ENCODE results near the gene SAMMSON.

SAMMSON gene

GRCh38 chr3:69999140-70000027 lies at the start of gene SAMMSON:
SAMMSON (plus strand) TSS chr3:69999733.
- H3K27me3 ChIP-seq (ENCODE audit: low read depth), result no peaks in the 10 kb centered on the region
- peaks cover 25% of the 10 kb centered on the region for H3K4me1 ChIP-seq
- no peak within 1 kb of the TSS for H3K4me3 ChIP-seq
- no peaks in the 10 kb centered on the region for H3K9me3 ChIP-seq
- DNase-seq (ENCODE audit: low spot score in 2 of 2), result no peak
- in situ Hi-C loops (cut with MboI; ENCODE audit: low sequenced_read_pairs), result no loop called here
- no peaks in the 10 kb centered on the region for H3K36me3 ChIP-seq (replicated peaks)

GRCh38 chr3:69951616-69952015 lies 47.9 kb upstream of the SAMMSON start:
- Histone ChIP-seq H3K27me3 (ENCODE audit: low read depth) (no peaks in the 10 kb centered on the region), H3K36me3 (replicated peaks) (no peaks in the 10 kb centered on the region), H3K4me1 (peaks cover 1% of the 10 kb centered on the region; the same call in 1 of the 2 replicates), H3K4me3 (no peak overlapping the region), H3K9me3 (no peaks in the 10 kb centered on the region)
- in situ Hi-C loops (cut with MboI; ENCODE audit: low sequenced_read_pairs), result no loop called here
- DNase-seq (ENCODE audit: low spot score in 2 of 2), result no peak

DNA sequence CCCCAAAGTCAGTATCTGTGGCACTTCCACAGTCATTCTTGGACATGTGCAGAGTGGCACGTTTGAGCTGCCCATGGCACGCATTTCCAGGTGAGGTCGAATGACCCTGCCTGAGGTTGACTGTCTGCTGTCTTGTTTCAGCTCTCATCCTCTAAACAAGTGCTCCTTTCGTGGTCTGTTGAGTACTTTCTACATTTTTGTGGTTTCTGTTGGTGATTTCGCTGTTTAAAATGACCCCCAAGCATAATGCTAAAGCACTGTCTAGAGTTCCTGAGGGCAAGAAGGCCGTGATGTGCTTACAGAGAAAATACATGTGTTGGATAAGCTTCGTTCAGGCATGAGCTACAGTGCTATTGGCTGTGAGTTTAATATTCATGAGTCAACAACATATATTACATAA lies 40.0 kb upstream of the SAMMSON start:
- in situ Hi-C loops (cut with MboI; ENCODE audit: low sequenced_read_pairs), result no loop called here
- no peak for DNase-seq (ENCODE audit: low spot score in 2 of 2)

DNA sequence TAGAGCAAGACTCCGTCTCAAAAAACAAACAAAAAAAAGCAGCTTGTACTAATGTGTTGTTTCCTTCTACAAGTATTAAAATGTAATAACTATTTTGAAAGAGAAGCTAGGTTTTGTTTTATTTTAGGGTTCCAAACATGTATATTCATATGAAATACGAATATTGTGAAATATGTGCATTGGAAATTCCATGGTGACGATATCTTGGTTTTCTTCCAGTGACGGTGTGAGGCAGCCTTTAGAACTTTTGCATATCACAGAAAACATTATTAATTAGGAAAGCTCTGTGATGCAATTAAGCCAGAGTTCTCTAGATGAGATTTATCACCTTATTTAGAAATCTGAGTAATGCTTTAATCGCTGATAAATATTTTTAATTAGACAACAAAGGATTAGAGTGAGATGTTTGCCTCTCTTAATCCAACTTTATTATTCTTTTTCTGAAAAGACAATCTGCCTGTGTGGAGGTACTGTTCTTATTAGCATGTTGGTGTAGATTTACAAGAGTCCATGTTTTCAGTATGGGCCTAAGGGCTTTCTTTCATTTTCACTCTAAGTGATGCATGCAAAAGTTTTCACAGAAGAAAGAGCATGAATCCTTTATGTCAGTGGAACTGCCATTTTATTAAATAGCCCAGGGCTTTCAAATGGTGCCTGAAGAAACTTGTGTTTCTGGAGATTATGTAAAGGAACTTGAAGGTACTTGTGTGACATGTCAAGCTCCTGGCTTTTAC lies 37.7 kb upstream of the SAMMSON start:
- in situ Hi-C loops (cut with MboI; ENCODE audit: low sequenced_read_pairs), result no loop called here
- Histone ChIP-seq H3K4me3 (no peak overlapping the region), H3K27me3 (ENCODE audit: low read depth) (no peaks in the 10 kb centered on the region), H3K4me1 (peaks cover 16% of the 10 kb centered on the region), H3K9me3 (no peaks in the 10 kb centered on the region), H3K36me3 (replicated peaks) (no peaks in the 10 kb centered on the region)
- peak; percentile 12 to 78 for DNase-seq (ENCODE audit: low spot score in 2 of 2)

More for the DNA sequence above, 40.0 kb upstream of the SAMMSON start:
- Histone ChIP-seq H3K36me3 (replicated peaks) (no peaks in the 10 kb centered on the region), H3K27me3 (ENCODE audit: low read depth) (no peaks in the 10 kb centered on the region), H3K4me1 (peaks cover 20% of the 10 kb centered on the region), H3K9me3 (no peaks in the 10 kb centered on the region), H3K4me3 (no peak overlapping the region)

DNA sequence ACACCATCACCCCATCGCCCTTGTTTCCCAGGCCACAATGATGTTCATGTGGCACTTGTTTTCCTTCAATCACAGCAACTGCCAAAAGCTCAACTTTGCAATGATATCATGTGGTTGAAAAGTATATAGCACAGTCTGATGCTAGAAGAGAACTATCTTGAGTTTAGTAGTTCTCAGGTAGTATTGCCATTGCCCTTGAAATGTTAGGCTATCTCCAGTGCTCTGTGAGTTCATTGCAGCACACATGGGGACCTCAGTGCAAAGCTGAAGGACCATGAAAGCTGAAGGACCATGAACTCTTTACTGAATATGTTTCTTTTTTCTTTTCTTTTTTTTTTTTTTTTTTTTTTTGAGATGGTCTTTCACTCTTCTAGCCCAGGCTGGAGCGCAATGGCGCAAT lies 35.9 kb upstream of the SAMMSON start:
- H3K4me3 ChIP-seq, result no peak overlapping the region
- no peaks in the 10 kb centered on the region for H3K36me3 ChIP-seq (replicated peaks)
- H3K4me1 ChIP-seq, result peaks cover 9% of the 10 kb centered on the region
- in situ Hi-C loops (cut with MboI; ENCODE audit: low sequenced_read_pairs), result no loop called here
- DNase-seq (ENCODE audit: low spot score in 2 of 2), result no peak
- no peaks in the 10 kb centered on the region for H3K27me3 ChIP-seq (ENCODE audit: low read depth)
- no peaks in the 10 kb centered on the region for H3K9me3 ChIP-seq

DNA sequence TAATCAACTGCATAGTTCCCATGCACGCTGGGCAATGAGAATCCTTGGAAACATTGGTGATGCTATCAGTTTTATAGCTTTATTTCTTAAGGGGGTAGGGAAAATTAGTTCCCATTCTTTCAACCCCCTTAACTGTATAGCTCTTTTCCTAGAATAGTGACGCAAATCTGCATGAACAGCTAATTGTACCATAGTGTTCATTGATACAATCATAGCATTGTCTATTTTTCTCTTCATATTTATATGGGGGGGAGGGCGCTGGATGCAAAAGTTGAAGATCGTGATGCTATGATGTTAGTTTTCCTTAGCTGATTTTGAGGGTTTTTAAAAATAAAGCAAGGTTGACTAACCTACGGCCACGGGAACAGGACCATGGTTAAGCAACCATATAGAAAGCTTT lies 32.4 kb upstream of the SAMMSON start:
- in situ Hi-C loops (cut with MboI; ENCODE audit: low sequenced_read_pairs), result no loop called here

GRCh38 chr3:69970827-69971226 lies 28.7 kb upstream of the SAMMSON start:
- H3K9me3 ChIP-seq, result no peaks in the 10 kb centered on the region
- in situ Hi-C loops (cut with MboI; ENCODE audit: low sequenced_read_pairs), result no loop called here

More for the DNA sequence above, 32.4 kb upstream of the SAMMSON start:
- no peak for DNase-seq (ENCODE audit: low spot score in 2 of 2)
- no peaks in the 10 kb centered on the region for H3K36me3 ChIP-seq (replicated peaks)
- H3K4me3 ChIP-seq, result no peak overlapping the region
- no peaks in the 10 kb centered on the region for H3K9me3 ChIP-seq
- no peaks in the 10 kb centered on the region for H3K27me3 ChIP-seq (ENCODE audit: low read depth)
- peaks cover 5% of the 10 kb centered on the region for H3K4me1 ChIP-seq

DNA sequence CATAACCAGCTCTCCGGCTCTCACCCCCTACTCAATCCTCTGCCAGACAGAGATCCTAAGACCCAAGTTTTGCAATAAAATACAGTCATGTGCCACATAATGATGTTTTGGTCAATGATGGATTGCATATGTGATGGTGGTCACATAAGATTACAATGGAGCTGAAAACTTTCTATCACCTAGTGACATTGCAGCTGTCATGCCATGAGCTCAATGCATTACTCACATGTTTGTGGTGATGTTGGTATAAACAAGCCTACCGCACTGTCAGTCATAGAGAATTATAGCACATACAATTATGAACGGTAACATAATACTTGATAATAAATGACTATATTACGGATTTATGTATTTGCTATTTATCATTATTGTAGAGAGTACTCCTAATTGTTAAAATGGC lies 26.9 kb upstream of the SAMMSON start:
- in situ Hi-C loops (cut with MboI; ENCODE audit: low sequenced_read_pairs), result no loop called here
- H3K27me3 ChIP-seq (ENCODE audit: low read depth), result no peaks in the 10 kb centered on the region
- no peaks in the 10 kb centered on the region for H3K9me3 ChIP-seq
- DNase-seq (ENCODE audit: low spot score in 2 of 2), result no peak
- no peaks in the 10 kb centered on the region for H3K4me1 ChIP-seq
- no peaks in the 10 kb centered on the region for H3K36me3 ChIP-seq (replicated peaks)
- no peak overlapping the region for H3K4me3 ChIP-seq

More at GRCh38 chr3:69970827-69971226, 28.7 kb upstream of the SAMMSON start:
- H3K4me1 ChIP-seq, result no peaks in the 10 kb centered on the region
- no peaks in the 10 kb centered on the region for H3K27me3 ChIP-seq (ENCODE audit: low read depth)
- no peak overlapping the region for H3K4me3 ChIP-seq
- no peak for DNase-seq (ENCODE audit: low spot score in 2 of 2)
- H3K36me3 ChIP-seq (replicated peaks), result no peaks in the 10 kb centered on the region

- in situ Hi-C loops (cut with MboI; ENCODE audit: low sequenced_read_pairs), result no loop called here
- H3K4me1 ChIP-seq, result no peaks in the 10 kb centered on the region
- no peaks in the 10 kb centered on the region for H3K36me3 ChIP-seq (replicated peaks)
- H3K27me3 ChIP-seq (ENCODE audit: low read depth), result no peaks in the 10 kb centered on the region
- H3K4me3 ChIP-seq, result no peak overlapping the region
- H3K9me3 ChIP-seq, result no peaks in the 10 kb centered on the region
- DNase-seq (ENCODE audit: low spot score in 2 of 2), result no peak
Observed at GRCh38 chr3:69976021-69976420, 23.5 kb upstream of the SAMMSON start.

DNA sequence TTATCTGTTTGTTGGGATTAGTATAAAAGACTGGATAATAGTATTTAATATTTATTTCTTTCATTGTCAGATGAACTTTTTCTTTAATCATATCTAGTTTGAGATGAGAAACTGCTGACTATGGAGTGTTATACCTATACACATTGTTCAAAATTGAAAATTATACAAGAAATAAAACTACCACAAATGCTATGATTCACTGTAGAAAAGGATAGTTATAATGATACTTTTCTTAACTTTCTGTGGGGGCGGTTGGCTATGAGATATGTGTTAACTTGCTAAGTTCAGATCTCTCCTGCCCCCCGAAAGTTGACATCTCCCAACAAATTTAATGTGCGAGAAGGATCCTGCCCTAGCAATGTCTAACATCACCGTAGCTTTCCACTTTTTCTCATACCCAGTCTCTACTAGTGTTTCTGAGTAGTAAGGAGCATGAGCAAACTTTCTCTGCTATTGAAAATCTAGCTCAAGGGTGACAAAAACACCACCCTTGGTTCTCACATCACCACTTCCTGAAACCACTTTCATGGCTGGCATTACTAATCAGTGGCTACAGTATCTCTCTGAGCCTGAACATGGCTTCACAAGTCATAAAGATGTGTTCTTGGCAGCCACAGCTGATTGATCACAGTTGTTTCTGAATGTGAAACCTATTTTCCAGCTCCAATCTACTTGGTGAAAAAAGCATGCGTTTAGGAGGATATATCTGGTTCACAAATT lies 15.8 kb upstream of the SAMMSON start:
- Histone ChIP-seq H3K27me3 (ENCODE audit: low read depth) (no peaks in the 10 kb centered on the region), H3K9me3 (no peaks in the 10 kb centered on the region), H3K4me3 (no peak overlapping the region), H3K4me1 (peaks cover 10% of the 10 kb centered on the region), H3K36me3 (replicated peaks) (no peaks in the 10 kb centered on the region)
- in situ Hi-C loops (cut with MboI; ENCODE audit: low sequenced_read_pairs), result no loop called here
- DNase-seq (ENCODE audit: low spot score in 2 of 2), result no peak

GRCh38 chr3:69985266-69985665 lies 14.3 kb upstream of the SAMMSON start:
- in situ Hi-C loops (cut with MboI; ENCODE audit: low sequenced_read_pairs), result no loop called here
- Histone ChIP-seq H3K27me3 (ENCODE audit: low read depth) (no peaks in the 10 kb centered on the region), H3K4me1 (peaks cover 10% of the 10 kb centered on the region), H3K9me3 (no peaks in the 10 kb centered on the region), H3K4me3 (no peak overlapping the region), H3K36me3 (replicated peaks) (no peaks in the 10 kb centered on the region)
- DNase-seq (ENCODE audit: low spot score in 2 of 2), result no peak

GRCh38 chr3:69986419-69986818 lies 13.1 kb upstream of the SAMMSON start:
- H3K9me3 ChIP-seq, result no peaks in the 10 kb centered on the region
- peaks cover 10% of the 10 kb centered on the region for H3K4me1 ChIP-seq
- in situ Hi-C loops (cut with MboI; ENCODE audit: low sequenced_read_pairs), result no loop called here
- H3K27me3 ChIP-seq (ENCODE audit: low read depth), result no peaks in the 10 kb centered on the region
- no peaks in the 10 kb centered on the region for H3K36me3 ChIP-seq (replicated peaks)
- no peak overlapping the region for H3K4me3 ChIP-seq
- DNase-seq (ENCODE audit: low spot score in 2 of 2), result no peak

GRCh38 chr3:69987833-69988232 lies 11.7 kb upstream of the SAMMSON start:
- no peaks in the 10 kb centered on the region for H3K27me3 ChIP-seq (ENCODE audit: low read depth)
- H3K4me1 ChIP-seq, result peaks cover 12% of the 10 kb centered on the region
- H3K36me3 ChIP-seq (replicated peaks), result no peaks in the 10 kb centered on the region
- no peak for DNase-seq (ENCODE audit: low spot score in 2 of 2)
- no peak overlapping the region for H3K4me3 ChIP-seq
- in situ Hi-C loops (cut with MboI; ENCODE audit: low sequenced_read_pairs), result no loop called here
- no peaks in the 10 kb centered on the region for H3K9me3 ChIP-seq

DNA sequence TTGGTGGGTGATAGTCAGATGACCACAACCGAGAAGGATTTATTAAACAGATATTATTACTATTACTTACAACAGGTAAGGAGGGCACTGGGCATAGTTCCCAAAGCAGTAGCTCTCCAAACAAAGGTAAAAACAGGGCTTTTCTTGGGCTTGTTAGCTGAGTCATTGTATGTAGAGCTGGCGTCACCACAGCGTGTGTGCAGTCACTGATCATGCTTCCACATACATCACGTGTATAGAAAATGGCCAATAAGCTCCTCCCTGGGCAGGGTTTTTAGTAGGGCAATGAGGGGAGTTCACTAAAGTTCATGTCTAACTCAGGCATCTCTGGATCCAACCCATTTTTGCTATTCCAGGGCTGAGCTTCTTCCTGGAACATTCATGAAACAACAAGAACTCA lies 5.8 kb upstream of the SAMMSON start:
- in situ Hi-C loops (cut with MboI; ENCODE audit: low sequenced_read_pairs), result no loop called here

More for the DNA sequence above, 5.8 kb upstream of the SAMMSON start:
- no peak for DNase-seq (ENCODE audit: low spot score in 2 of 2)
- H3K4me3 ChIP-seq, result no peak overlapping the region
- no peaks in the 10 kb centered on the region for H3K27me3 ChIP-seq (ENCODE audit: low read depth)
- no peaks in the 10 kb centered on the region for H3K36me3 ChIP-seq (replicated peaks)
- no peaks in the 10 kb centered on the region for H3K9me3 ChIP-seq
- H3K4me1 ChIP-seq, result peaks cover 16% of the 10 kb centered on the region
